ENCODE measurements around the gene NPAS1. TPM values are rescaled to one million over a fixed set of nuclear protein-coding genes. Genes with fewer than 3 reads are reported as not detected.
A peak's percentile ranks its signal among the peaks of the same experiment; 100 is the strongest.

NPAS1 gene
- total RNA-seq, 1 donor from 2014 or later = 1.2 TPM

- Histone ChIP-seq H3K4me3 (peak overlapping the region; percentile 44), H3K36me3 (no peaks in the 10 kb centered on the region), H3K4me1 (peaks cover 33% of the 10 kb centered on the region), H3K9ac (no peak overlapping the region), H2AFZ (replicated peaks) (no peak overlapping the region), H3F3A (ENCODE audit: low read depth) (peaks cover 30% of the 10 kb centered on the region), H3K9me3 (ENCODE audit: low read depth) (no peaks in the 10 kb centered on the region), H3K27me3 (peaks cover 80% of the 10 kb centered on the region), H3K79me2 (ENCODE audit: low read depth) (no peaks in the 10 kb centered on the region), H3K27ac (no peak overlapping the region), H4K20me1 (ENCODE audit: low read depth) (peaks cover 24% of the 10 kb centered on the region), H3K4me2 (peak overlapping the region; percentile 85)
- Mint-ChIP-seq H3K4me3 (peak overlapping the region; percentile 69), H3K27me3 (ENCODE audit: insufficient read depth, low read depth) (peaks cover 62% of the 10 kb centered on the region), H3K4me1 (peaks cover 16% of the 10 kb centered on the region), H3K9me3 (peaks cover 3% of the 10 kb centered on the region), H3K27ac (no peak overlapping the region), H3K36me3 (no peaks in the 10 kb centered on the region)
- DNase-seq (ENCODE audit: low spot score) = peak; percentile 69
- peak; percentile 100 for TF ChIP-seq EZH2 (IDR thresholded peaks at IDR 0.05)
- peak; percentile 98 for TF ChIP-seq EZH2phosphoT487 (IDR thresholded peaks at IDR 0.05)
- TF ChIP-seq CTCF (IDR thresholded peaks at IDR 0.05) = no peak
Measured at GRCh38 chr19:47021536-47022139, 2.0 kb downstream of the NPAS1 start.

GRCh38 chr19:47022140-47022536 is 2.5 kb downstream of the NPAS1 start:
- peaks cover 24% of the 10 kb centered on the region for H4K20me1 ChIP-seq (ENCODE audit: low read depth)
- no peak overlapping the region for H3K27ac Mint-ChIP-seq
- H3K9me3 Mint-ChIP-seq = peaks cover 3% of the 10 kb centered on the region
- H3K36me3 ChIP-seq = no peaks in the 10 kb centered on the region
- H2AFZ ChIP-seq (replicated peaks) = no peak overlapping the region
- no peak overlapping the region for H3K9ac ChIP-seq
- peak overlapping the region; percentile 85 for H3K4me2 ChIP-seq
- peaks cover 30% of the 10 kb centered on the region for H3F3A ChIP-seq (ENCODE audit: low read depth)
- peak overlapping the region; percentile 69 for H3K4me3 Mint-ChIP-seq
- no peak for TF ChIP-seq EZH2phosphoT487 (IDR thresholded peaks at IDR 0.05)
- TF ChIP-seq CTCF (IDR thresholded peaks at IDR 0.05) = no peak
- no peak for TF ChIP-seq EZH2 (IDR thresholded peaks at IDR 0.05)
- no peaks in the 10 kb centered on the region for H3K79me2 ChIP-seq (ENCODE audit: low read depth)
- no peak overlapping the region for H3K27ac ChIP-seq
- H3K27me3 Mint-ChIP-seq (ENCODE audit: insufficient read depth, low read depth) = peaks cover 59% of the 10 kb centered on the region
- H3K9me3 ChIP-seq (ENCODE audit: low read depth) = no peaks in the 10 kb centered on the region
- peaks cover 16% of the 10 kb centered on the region for H3K4me1 Mint-ChIP-seq
- H3K27me3 ChIP-seq = peaks cover 83% of the 10 kb centered on the region
- H3K4me1 ChIP-seq = peaks cover 33% of the 10 kb centered on the region
- no peak for DNase-seq (ENCODE audit: low spot score)
- no peaks in the 10 kb centered on the region for H3K36me3 Mint-ChIP-seq
- H3K4me3 ChIP-seq = no peak overlapping the region

- Histone ChIP-seq H3F3A (ENCODE audit: low read depth) (peaks cover 30% of the 10 kb centered on the region), H3K79me2 (ENCODE audit: low read depth) (no peaks in the 10 kb centered on the region), H3K9ac (no peak overlapping the region), H3K27ac (no peak overlapping the region), H2AFZ (replicated peaks) (no peak overlapping the region), H3K4me3 (peak overlapping the region; percentile 36), H4K20me1 (ENCODE audit: low read depth) (peaks cover 24% of the 10 kb centered on the region), H3K4me1 (peaks cover 35% of the 10 kb centered on the region), H3K4me2 (peak overlapping the region; percentile 85), H3K36me3 (no peaks in the 10 kb centered on the region), H3K9me3 (ENCODE audit: low read depth) (no peaks in the 10 kb centered on the region), H3K27me3 (peaks cover 85% of the 10 kb centered on the region)
- Mint-ChIP-seq H3K4me3 (no peak overlapping the region), H3K9me3 (peaks cover 3% of the 10 kb centered on the region), H3K27ac (no peak overlapping the region), H3K36me3 (no peaks in the 10 kb centered on the region), H3K27me3 (ENCODE audit: insufficient read depth, low read depth) (peaks cover 62% of the 10 kb centered on the region), H3K4me1 (peaks cover 18% of the 10 kb centered on the region)
- TF ChIP-seq CTCF (IDR thresholded peaks at IDR 0.05) = no peak
- peak; percentile 53 for TF ChIP-seq EZH2phosphoT487 (IDR thresholded peaks at IDR 0.05)
- TF ChIP-seq EZH2 (IDR thresholded peaks at IDR 0.05) = peak; percentile 0
- DNase-seq (ENCODE audit: low spot score) = peak; percentile 86
Measured at GRCh38 chr19:47022541-47023447, 3.2 kb downstream of the NPAS1 start.
